Myocyte (in vitro differentiated cells): ENCODE measurements around the gene SUPT4H1. TPM values are rescaled to one million over a fixed set of nuclear protein-coding genes. Genes with fewer than 3 reads are reported as not detected.

ENCODE experiments used
- DNase-seq: peaks from one replicate; pipeline ENCODE4 v3.0.0-alpha.2; 2012; ENCODE audit warnings: low read depth
- total RNA-seq: library from RNA; depleted of rRNA; stranded (reverse); fragments of >200 nt; gene quantifications from 2 replicates; pipeline ENCODE4 v1.2.3, GENCODE V29; 2014

Gene SUPT4H1
- total RNA-seq, 1 donor from 2014 or later, result 36.1 TPM

DNA sequence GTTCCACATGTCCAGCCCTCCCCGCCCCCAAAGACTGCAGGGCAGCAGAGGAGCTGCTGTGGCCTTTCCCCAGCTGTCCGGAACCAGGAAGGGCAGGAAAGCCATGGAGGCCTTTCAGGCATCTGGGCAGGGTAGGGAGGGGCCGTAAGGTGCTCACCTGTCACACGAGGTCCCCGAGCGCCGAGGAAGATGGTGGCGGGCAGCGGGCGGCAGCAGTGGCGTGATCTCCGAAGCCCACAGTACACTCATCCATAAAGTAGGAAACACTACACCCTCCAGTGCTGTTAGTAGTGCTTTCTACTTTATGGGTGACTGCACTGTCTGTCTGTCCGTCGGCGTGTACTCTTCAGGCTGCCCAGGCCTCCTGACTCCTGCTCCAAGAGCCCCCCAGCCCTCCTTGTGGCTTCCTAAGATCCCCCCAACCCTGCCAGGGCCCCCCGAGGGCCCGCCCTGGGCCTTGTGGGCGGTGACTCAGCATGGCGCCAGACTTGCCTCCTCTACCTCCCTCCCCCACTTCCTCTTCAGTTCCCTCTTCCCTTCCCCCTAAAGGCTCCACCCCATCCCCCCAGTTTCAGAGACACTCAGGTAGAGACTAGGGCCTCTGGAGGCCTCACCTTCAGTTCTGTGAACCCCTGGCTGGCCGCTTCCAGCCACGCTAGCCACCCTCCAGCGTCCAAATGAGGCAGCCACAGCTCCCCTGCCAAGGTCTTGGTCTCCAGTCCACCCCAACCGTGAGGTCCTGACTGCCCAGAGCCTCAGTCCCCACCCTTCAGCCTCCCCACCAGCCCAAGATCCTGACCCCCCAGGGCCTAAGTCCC lies 20.8 kb downstream of the SUPT4H1 start:
- DNase-seq, result no peak

DNA sequence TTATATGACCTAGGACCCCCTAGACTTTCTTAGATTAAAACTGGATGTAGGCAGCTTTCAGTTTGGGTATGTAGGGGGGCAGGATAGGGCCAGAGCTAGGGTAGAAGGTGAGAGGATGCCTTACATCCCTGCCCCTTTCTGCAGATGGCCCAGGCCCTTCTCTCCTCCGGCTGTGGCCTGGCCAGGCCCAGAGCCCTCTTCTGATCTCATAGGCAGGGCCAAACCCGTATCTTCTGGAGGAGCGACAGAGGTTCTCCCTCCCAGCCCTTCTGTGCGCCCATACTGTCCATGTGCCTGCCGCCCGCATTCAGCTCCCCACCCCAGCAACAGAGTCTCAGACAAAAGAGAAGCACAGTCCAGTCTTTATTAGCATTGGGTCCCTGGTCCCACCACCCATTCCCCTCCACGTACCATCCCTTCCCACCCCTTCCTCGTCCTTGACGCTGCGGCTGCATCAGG lies 21.4 kb downstream of the SUPT4H1 start:
- DNase-seq, result no peak

DNA sequence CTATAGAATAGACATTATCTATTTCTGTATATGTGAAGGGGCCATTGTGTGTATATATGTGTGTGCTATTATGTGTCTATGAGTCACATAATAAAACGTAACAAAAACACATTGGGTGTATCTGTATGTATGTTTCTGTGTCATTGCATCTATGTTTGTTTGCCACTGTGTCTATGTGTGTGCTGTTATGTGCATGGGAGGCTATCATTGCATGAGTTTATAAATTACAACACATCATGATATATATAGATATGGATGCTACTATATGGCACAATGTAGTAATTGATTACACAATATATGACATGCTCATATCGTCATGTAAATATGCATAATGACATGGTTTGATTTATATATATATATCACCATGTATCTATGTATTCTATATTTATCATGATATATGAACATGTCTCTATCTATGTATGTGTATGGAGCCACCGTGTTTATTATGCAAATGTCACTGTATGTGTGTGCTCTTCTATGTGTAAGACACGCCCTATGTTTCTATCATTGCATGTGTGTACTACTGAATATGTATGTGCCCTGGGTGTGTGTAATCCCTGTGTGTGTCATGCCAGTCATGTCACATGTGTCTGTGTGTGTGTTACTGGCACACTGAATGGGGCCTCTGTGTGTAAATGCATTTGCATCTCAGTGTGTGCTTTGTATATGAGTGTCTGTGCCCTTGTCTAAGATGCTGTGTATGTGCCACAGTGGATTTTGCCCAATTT lies 22.0 kb downstream of the SUPT4H1 start:
- no peak for DNase-seq

DNA sequence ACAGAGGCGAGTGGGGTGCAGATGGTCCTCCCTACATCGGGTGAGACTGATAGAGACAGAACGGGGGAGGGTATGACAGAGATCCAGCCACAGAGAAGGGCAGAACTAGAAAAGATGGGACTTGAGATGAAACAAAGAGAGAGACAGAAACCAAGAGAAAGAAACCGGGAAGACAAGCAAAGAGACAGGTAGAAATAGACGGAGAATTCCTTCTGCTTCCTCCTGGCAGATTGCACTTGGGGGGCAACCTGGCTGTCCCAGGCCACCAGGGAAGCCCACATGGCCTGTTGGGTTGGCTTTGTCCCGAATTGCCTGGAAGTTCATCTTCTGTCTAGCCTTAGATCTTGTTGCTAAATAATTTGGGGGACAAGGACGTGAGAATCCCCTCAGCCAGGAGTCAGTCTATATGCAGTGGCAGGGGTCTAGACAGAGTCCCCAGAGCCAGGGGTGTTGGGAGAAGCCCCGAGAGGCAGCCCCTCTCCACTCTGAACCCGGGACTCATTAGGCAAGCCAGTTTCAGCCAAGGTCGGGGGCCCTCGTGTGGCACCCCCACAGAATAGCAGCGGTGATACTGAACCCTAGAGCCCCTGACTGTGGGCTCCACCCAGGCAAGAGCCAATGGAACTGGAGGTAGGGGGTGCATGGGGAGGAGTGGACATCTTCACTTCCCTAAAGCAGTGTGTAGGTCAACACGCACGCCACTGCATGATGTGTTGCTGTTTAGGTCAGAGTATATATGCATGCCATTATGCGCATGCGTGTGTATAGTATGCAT lies 22.8 kb downstream of the SUPT4H1 start:
- no peak for DNase-seq

DNA sequence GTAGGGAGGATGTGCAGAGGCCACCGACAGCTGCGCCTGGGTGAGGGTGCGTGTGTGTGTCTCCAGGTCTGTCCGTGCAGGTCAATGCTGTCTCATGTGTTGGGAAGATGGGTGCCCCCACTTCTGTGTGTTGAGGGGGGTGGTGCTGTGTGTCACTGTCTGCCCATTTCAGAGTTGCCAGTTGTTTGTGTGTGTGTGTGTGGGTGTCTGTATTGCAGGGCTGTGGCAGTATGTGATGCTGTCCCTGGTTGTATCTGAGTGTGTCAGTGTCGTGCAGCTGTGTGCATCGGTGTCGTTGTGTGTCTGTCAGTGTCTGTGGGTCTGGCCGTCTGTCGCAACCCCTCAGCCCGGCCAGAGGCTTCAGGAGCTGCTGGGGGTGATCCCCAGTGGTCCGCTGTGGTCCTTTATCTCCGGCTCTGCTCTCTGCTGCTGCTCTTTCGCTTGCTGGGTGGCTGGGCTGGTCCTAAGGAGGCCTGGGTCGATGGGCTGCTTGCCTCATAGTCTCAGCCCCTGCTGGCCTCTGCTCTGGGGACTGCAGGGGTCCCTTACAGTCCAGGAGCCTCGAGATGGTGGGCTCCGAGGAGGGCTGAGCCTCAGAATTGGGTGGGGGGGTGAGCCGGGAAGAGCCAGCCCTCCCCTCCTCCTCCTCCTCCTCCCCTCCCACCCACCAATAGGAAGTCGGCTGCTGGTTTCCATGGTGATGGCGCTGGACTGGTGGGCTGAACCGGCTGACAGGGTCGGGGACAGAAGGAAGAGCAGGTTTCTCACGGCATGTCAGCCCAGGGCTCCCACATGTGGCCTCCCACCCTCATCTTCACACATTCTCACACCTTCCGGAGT lies 23.6 kb downstream of the SUPT4H1 start, which contains the start of gene TSPOAP1:
Gene TSPOAP1 (minus strand): TSS at position 601 of the 840 bp plus-strand sequence. CDS start 875 bp downstream, outside the sequence.
- no peak for DNase-seq

DNA sequence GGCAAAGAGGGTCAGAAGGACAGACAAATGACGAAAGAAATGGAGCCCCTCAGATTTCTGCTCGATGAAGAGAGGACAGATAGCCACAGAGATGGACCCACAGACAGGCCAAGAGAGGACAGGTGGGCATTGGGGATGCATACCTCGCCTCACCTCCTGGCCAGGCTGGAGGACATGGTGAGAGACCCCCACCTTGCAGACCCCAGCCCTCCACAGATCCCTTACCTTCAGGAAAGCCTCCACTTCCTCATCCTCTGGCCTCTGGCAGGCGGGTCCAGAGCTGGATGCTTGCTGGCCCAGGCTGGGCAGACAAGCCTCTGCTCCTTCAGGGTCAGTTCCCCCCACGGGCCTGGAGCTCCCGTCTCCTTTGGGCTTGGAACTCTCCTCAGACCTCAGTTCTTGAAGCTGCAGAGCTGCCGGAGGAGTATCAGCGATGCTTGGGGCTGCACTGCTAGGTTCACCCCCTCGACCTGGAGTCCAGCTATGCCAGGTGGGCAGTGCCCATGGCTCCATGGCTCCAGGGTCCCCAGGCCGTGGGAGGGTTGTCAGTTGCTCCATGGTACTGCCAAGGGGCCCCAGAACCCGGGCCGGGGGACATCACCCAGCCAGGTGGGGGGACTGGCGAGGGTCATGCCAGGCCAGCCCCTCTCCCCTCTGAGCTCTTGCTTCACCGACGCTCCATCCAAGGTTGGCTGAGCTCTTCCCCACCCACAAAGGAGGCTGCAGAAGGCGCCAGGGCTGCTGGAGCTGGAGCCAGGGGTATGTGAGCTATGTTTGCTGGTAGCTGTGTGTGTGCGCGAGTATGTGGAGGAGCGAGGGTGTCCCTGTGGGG lies 24.4 kb downstream of the SUPT4H1 start:
- DNase-seq, result no peak

DNA sequence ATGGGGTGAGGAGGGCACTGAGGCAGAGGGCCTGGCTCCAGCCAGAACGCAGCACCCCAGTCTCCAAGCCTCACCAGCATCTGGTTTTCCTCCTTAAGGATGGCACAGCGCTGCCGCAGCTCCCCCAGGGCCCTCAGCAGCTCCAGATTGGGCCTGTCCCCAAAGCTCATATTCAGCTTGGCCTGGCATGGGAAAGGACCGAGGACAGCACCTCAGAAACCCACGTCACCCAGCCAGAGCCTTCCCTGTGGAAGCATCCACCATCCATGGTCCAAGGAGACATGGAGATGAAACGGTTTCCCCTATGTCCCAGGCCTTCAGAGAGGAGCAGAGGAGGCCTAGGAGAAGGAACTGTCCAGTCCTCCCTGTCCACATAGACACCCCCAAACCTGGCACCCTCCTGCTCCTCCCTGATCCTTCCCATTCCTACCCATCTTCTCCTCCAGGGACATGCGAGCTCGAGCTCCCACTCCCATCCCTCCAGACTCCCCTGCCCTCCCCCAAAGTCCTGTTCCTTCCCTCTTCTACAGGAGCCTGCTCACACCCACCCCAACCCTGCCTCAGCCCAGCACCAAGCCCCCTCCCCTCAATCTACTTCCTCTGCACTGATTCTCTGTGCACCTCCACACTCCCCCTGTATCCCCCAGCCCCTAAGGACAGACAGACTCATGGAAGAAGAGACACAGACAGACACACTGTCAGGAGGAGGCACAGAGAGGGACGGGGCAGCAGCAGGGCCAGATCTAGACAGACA lies 25.2 kb downstream of the SUPT4H1 start:
- no peak for DNase-seq

DNA sequence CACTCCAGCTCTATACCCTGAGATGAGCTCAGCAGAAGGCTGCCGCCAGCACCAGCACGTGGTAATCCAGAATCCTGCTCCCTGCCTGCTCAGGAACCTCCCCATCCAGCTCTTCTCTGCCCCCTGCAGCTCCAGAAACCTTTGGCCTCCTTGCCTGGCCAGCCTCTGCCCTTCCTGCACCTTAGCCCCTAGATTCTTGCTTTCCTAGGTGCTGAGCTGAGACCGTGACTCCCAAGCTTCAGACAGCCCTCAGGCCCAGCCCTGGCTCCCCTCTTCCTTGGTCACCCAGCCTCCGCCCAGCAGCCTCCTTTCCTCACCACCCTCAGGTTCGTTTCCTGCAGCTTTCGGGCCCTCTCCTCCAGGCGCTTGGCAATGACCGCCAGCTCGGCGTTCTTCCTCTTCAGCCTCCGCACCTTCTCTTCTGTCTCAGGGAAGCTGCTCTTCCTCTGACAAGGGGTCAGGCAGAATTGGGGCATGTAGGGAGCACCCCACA lies 26.0 kb downstream of the SUPT4H1 start:
- no peak for DNase-seq

DNA sequence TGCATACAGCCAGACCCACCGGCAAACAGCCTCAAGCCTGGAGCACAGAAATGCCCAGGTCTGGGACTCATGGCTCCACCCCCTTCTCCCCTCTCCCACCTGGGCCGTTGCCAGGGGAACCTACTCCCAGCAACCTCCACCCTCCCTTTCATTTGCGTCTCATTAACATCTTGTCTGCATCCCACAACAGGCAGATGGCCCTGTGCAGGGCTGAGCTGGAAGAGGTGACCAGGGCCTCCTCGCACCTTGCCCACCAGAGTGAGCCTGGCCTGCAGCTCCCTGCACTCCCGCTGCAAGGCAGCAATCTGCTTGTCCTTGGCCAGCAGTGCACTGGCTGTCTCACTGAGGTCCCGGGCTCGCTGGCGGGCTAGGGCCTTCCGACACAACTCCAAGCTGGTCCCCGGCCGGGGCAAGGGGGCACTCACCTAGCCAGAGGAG lies 26.7 kb downstream of the SUPT4H1 start:
- DNase-seq, result no peak

DNA sequence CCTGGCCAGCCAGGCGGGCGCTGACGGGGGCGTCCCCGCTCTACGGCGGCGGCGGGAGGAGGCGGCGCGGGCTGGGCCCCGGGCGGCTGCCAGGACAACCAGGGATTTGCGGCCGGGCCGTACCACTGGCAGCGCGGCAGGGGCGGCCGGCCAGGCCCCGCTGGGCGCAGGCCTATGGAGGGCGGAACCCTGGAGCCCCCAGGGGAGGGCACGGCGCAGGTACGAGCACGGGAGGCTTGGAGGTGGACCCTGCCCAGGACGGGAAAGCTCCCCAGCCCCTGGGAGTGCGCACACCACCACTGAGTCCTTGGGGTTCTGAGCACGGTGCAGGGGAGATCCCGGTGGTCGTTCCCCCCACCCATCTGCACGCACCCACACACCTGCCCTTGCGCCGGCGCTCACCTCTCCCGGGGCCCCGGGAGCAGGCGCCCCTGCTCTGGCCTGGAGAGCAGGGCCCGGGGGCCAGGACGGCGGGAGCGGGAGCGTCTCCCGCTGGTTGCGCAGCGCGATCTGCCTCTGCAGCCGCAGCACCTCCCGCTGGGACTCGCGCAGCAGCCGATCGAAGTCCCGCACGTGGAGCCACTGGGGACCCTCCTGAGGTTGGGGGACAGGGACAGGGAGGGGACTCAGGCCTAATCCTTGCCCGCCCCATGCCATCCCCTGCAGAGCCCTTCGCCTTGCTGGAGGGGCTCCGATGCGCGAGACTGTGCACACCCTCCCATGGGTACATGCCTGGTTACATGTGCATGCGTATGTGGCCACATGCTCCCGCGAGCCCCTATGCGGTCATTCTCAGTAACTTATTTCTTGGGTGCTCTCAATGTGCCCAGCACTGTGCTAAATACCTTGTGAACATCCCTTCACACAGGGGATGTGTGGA lies 27.4 kb downstream of the SUPT4H1 start:
- DNase-seq, result no peak

DNA sequence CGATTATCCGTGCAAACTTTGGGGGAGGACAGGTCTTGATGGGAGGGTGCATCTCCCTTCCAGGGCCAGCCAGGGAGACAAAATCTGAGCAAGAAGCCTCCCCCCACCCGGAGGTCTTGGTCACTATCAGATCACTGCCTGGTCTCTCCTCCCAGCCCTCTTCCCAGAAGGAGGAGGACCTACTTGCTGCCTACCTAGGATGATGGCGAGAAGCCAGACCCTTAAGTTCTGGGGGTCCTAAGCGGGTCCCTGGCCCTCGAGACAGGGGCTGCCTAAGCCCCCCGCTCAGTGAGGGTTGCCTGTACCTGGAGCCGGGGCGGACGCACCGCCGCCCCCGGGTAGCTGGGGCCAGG lies 28.0 kb downstream of the SUPT4H1 start:
- no peak for DNase-seq

DNA sequence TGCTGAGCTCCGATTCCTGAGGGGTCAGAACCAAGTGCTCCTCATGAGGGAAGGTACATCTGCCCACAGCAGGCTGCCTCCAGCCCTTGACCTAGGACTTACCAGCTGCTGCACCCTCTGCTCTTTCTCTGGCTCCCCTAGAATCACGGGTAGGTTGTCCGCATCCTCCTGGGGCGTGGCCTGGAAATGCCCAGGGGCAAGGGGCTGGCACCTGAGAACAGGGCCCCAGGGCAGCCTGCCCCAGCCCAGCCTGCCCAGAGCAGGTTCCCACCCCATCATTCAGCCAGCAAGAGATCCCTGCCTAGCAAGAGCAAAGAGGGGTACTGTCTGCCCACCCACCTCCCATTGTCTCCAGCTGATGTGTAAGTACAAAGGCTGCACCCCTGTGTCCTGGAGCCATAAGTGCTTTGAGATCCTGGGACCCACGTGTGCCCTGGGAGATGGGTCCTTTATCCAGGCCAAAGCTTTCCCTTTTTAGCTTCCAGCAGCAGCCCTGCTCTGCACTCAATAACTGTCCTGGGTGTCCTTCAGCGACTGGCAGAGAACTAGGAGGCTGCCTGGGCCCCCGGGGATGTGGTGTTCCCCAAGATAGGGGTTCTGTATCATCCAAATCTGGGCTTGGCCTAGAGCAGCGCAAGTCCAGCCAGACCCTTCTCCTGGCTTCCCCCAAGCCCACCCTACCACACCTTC lies 28.5 kb downstream of the SUPT4H1 start:
- DNase-seq, result no peak

DNA sequence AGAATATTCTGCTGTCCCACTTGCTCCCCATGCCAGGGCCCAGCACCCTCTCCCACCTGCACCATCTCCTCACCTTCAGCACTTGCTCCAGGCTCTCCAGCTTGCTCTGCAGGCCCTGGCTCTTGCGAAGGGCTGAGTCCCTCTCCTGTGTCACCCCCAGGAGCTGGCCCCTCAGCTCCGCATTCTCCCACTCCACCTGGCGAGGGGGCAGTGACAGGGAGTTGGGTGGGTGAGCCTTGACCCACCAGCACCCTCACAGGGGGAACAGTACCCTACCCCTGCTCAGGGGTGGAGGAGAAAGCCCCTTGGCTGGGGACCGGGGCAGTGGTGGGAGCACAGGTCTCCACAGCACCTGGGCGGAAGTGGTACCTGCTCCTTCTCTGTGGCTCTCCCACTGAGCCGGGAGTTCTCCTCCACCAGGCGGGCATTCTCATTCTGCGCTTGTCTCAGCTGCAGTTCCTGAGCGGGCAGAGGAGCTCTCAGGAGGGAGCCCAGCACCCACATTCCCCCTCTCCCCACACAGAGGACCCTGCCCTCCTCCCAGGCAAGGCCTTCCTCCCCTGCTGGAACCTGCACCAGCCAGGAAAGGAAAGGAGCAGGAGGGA lies 29.3 kb downstream of the SUPT4H1 start:
- no peak for DNase-seq

DNA sequence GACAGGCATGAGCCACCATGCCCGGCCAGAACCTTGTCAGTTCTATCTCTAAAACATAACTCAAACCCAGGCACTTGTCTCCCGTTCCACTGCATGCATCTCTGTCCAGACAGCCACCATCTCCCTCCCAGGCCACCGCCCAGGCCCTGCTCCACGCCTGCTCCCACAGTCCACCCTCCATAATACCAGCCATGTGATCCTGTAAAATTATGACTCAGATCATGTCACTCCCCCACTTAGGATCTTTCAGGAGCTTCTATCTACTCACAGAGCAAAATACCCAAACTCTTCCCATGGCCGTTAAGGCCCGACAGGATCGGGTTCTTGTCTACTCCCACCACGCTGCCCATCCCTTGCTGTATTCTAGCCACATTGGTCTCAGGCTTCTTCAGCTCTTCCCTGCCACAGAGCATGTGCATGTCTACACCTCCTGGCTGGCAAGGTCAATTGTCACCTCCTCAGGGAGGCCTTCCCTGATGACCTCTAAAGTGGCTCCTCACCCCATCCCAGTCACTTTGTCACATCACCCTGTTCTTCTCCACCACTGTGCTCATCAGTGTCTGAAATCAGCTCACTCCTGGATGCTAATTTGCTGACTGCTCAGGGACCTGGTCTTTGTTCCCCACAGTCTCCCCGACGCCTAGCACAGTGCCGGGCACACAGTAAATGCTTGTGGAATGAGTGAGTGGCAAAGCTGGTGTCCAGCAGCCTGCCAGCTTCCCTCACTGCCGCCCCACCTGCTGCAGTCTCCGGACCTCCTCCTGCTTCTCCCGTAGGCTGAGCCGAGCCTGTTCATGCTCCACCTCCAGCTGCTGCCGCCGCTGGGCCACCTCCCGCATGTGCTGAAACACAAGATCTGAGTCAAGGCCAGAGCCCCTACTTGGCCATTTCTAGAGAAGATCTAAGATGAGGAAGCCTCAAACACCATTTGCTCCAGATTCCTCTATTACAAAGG lies 30.2 kb downstream of the SUPT4H1 start:
- DNase-seq, result no peak

DNA sequence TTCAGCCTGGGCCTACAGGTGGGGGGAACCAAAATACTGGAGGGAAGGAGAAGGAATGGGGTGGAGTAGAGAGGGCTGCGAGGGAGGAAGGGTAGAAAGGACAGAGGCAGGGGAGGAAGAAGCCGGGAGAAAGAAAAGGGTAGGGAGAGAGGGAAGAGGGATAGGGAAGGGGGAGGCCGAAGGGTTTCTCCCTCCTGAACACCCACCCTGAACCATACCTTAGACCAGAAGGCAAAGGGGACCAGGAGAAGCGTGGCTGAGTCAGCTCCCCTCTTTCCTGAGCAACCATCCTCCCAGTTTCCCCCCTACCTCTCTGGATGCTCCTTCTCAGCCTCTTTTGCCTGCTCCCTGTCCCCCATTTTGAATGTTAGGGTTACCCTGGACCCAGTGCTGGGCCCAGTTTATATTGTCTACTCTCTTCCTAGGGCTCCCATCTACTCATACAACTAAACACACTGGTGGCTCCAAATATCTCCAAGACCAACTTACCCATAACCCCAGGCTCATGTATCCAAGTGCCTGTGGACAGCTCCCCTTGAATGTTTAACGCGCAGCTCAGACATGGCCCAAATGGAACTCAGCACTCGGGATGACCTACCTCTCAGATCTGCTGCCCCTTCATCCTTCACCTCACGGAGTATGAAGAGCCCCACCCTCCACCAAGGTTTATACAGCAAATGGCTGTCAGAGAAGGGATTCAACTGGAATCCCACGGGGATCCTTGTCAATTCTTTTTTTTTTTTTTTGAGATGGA lies 31.3 kb downstream of the SUPT4H1 start:
- DNase-seq, result no peak
